ENCODE data around the gene APOA5. TPM values are rescaled to one million over a fixed set of nuclear protein-coding genes. Genes with fewer than 3 reads are reported as not detected.
A peak's percentile ranks its signal among the peaks of the same experiment; 100 is the strongest.

APOA5 gene
- total and polyA plus RNA-seq, 2 of the 13 experiments (the other 11 are each of a cell fraction or from before 2014, with no cell fraction given) = 44.0 to 49.1 TPM

GRCh38 chr11:116772443-116773202, 19.1 kb downstream of the APOA5 start, which contains the start of gene BUD13 (continued):
- TF ChIP-seq HDAC2 (CRISPR knock-in tag; IDR thresholded peaks at IDR 0.05) (peak; percentile 79; the same call in 1 of the 2 replicates), FOSL1 (CRISPR knock-in tag; IDR thresholded peaks at IDR 0.05; ENCODE audit: borderline replicate concordance) (peak; percentile 47; the same call in 1 of the 2 replicates), HCFC1 (IDR thresholded peaks at IDR 0.05; ENCODE audit: low read depth, low read length) (peak; percentile 63), MEIS1 (CRISPR knock-in tag; IDR thresholded peaks at IDR 0.05; ENCODE audit: borderline replicate concordance) (peak; percentile 68; the same call in 1 of the 2 replicates), ZNF761 (CRISPR knock-in tag; conservative IDR thresholded peaks at IDR 0.05) (peak; percentile 91), ZGPAT (CRISPR knock-in tag; IDR thresholded peaks at IDR 0.05) (peak; percentile 96), HNF1A (IDR thresholded peaks at IDR 0.05; ENCODE audit: low read depth) (no peak), HNF1A (CRISPR knock-in tag; IDR thresholded peaks at IDR 0.05; ENCODE audit: borderline replicate concordance) (peak; percentile 84), ZNF280D (CRISPR knock-in tag; IDR thresholded peaks at IDR 0.05) (peak; percentile 50; the same call in 1 of the 2 replicates), MAFK (conservative IDR thresholded peaks at IDR 0.05 in 1 of 2, IDR thresholded peaks at IDR 0.05 in 1 of 2; ENCODE audit: low read length in 2 of 2) (no peak), ZNF33A (CRISPR knock-in tag; IDR thresholded peaks at IDR 0.05; ENCODE audit: borderline replicate concordance) (peak; percentile 94), MZF1 (CRISPR knock-in tag; IDR thresholded peaks at IDR 0.05; ENCODE audit: borderline replicate concordance) (no peak; the same call in 1 of the 2 replicates), ZBTB14 (CRISPR knock-in tag; IDR thresholded peaks at IDR 0.05) (0 out of 2 replicates have a peak, but pooled peaks have one; percentile 62), PRDM4 (CRISPR knock-in tag; IDR thresholded peaks at IDR 0.05; ENCODE audit: borderline replicate concordance) (no peak), ZNF468 (CRISPR knock-in tag; IDR thresholded peaks at IDR 0.05) (no peak)

Measured in HepG2 (cell line).